Measurements from ENCODE around the gene BEND3.
"Not testable (repeated sequence)": the region's sequence is repeated elsewhere in the genome, so short reads cannot be mapped to it uniquely, and the experiment has no call there.

Gene BEND3

DNA sequence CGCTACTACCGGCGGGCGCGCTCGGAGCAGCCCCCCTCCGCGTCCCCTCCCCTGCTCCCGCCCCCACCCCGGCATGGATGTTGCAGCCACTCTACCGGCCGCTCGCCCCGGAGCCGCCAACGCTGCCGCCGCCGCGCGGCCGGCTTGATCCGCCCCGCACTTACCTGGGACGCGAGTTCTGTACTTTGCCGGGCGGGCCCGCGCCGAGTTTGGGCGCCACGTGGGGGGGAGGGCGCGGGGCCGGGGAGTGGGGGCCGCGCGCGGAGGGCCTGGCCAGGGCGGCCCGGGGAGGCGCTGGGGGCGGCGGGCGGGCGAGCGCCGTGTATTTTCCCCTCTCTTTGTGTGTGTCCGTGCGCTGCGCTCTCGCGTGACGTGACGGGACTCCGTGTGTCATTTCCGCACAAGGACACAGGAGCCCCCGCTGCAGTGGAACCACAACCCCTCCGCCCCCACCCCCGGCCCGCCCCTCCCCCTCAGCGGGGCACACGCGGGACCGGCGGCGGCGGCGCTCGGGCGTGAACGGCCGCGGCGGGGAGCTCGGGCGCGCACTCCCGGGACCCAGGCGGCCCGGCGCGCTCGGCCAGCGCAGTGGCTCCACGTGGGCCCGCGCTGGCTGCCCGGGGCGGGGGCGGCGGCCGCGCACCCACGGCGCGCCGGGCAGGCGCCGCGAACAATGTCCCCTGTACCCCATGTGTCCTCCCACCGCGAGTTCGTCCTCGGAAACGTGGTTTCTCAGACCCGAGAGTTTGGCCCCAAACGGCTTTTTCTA, at the start of gene BEND3:
BEND3 (minus strand) TSS at position 590 of the 769 bp plus-strand sequence. CDS start 16,230 bp downstream, outside the sequence.
- TF ChIP-seq, protein P1, sequence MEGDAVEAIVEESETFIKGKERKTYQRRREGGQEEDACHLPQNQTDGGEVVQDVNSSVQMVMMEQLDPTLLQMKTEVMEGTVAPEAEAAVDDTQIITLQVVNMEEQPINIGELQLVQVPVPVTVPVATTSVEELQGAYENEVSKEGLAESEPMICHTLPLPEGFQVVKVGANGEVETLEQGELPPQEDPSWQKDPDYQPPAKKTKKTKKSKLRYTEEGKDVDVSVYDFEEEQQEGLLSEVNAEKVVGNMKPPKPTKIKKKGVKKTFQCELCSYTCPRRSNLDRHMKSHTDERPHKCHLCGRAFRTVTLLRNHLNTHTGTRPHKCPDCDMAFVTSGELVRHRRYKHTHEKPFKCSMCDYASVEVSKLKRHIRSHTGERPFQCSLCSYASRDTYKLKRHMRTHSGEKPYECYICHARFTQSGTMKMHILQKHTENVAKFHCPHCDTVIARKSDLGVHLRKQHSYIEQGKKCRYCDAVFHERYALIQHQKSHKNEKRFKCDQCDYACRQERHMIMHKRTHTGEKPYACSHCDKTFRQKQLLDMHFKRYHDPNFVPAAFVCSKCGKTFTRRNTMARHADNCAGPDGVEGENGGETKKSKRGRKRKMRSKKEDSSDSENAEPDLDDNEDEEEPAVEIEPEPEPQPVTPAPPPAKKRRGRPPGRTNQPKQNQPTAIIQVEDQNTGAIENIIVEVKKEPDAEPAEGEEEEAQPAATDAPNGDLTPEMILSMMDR (IDR thresholded peaks at IDR 0.05; ENCODE audit: insufficient read depth, missing control alignments), result no peak
- DNase-seq (ENCODE audit: insufficient read length, low spot score) (no peak), FAIRE-seq (no peak)

DNA sequence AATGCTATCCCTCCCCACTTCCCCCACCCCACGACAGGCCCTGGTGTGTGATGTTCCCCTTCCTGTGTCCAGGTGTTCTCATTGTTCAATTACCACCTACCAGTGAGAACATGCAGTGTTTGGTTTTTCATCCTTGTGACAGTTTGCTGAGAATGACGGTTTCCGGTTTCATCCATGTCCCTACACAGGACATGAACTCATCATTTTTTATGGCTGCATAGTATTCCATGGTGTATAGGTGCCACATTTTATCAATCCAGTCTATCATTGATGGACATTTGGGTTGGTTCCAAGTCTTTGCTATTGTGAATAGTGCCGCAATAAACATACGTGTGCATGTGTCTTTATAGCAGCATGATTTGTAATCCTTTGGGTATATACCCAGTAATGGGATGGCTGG, 49.0 kb upstream of the BEND3 start:
- FAIRE-seq; DNase-seq (ENCODE audit: insufficient read length, low spot score): not testable (repeated sequence)

DNA sequence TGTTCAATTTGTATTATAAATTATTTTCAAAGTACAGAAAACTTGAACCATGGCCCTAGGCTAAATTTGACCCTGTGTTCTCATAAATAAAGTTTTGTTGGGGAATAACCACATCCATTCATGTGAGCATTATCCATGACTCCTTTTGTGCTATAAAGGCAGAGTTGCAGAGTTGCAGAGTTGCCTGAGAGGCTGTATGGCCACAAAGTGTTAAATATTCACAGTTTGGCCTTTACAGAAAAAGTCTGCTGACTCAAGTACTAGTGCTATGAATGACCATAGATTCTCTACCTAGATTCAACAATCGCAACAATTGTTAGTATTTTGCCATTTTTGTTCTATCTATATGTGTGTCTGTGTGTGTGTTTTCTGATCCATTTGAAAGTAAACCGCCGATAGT, 46.2 kb upstream of the BEND3 start:
- DNase-seq (ENCODE audit: insufficient read length, low spot score) (no peak), FAIRE-seq (no peak)
- TF ChIP-seq, protein P1 (IDR thresholded peaks at IDR 0.05; ENCODE audit: insufficient read depth, missing control alignments), result no peak

- TF ChIP-seq, protein P1 (IDR thresholded peaks at IDR 0.05; ENCODE audit: insufficient read depth, missing control alignments), result no peak
- DNase-seq (ENCODE audit: insufficient read length, low spot score) (no peak), FAIRE-seq (no peak)
Observed at GRCh38 chr6:107156617-107157016, 41.3 kb upstream of the BEND3 start.

GRCh38 chr6:107154801-107155160, 39.5 kb upstream of the BEND3 start:
- TF ChIP-seq, protein P1 (IDR thresholded peaks at IDR 0.05; ENCODE audit: insufficient read depth, missing control alignments), result no peak
- DNase-seq (ENCODE audit: insufficient read length, low spot score), result no peak
- no peak for FAIRE-seq

- no peak for DNase-seq (ENCODE audit: insufficient read length, low spot score)
- TF ChIP-seq, protein P1 (IDR thresholded peaks at IDR 0.05; ENCODE audit: insufficient read depth, missing control alignments), result no peak
- no peak for FAIRE-seq
Observed at GRCh38 chr6:107154131-107154800, 39.0 kb upstream of the BEND3 start.

GRCh38 chr6:107152638-107153430, 37.5 kb upstream of the BEND3 start:
- DNase-seq (ENCODE audit: insufficient read length, low spot score) (no peak), FAIRE-seq (no peak)
- TF ChIP-seq, protein P1 (IDR thresholded peaks at IDR 0.05; ENCODE audit: insufficient read depth, missing control alignments), result no peak
